Measurements from ENCODE around the gene SETD6.

Gene SETD6

DNA sequence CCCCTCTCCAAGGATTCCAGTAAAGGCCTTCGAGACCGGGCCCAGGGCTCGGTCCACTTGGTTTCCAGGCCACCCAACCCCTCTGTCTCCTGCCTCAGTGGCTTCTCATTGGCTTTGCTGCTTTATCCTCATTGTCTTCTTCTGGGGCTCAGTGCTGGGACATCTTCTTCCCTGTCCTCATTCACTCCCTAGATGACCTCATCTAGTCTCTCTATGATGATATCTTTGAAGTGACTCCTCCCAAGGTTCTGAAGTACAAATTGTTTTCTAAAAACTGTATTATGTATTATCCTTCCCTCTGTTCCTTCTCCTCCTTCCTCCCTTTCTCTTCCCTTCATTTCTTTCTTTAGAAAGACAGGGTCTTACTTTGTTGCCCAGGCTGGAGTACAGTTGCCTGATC, 42.5 kb upstream of the SETD6 start:
- no peak for DNase-seq (ENCODE audit: low read depth, low spot score)
- ChIA-PET POLR2A (no interaction called here), CTCF (interaction anchor here (1.3 to 2.3 kb wide), 3 partner anchors 12 to 136 kb away, joined by 5 to 9 read pairs (median 5); no protein-coding TSS in a partner anchor)
- TF ChIP-seq, protein P1, sequence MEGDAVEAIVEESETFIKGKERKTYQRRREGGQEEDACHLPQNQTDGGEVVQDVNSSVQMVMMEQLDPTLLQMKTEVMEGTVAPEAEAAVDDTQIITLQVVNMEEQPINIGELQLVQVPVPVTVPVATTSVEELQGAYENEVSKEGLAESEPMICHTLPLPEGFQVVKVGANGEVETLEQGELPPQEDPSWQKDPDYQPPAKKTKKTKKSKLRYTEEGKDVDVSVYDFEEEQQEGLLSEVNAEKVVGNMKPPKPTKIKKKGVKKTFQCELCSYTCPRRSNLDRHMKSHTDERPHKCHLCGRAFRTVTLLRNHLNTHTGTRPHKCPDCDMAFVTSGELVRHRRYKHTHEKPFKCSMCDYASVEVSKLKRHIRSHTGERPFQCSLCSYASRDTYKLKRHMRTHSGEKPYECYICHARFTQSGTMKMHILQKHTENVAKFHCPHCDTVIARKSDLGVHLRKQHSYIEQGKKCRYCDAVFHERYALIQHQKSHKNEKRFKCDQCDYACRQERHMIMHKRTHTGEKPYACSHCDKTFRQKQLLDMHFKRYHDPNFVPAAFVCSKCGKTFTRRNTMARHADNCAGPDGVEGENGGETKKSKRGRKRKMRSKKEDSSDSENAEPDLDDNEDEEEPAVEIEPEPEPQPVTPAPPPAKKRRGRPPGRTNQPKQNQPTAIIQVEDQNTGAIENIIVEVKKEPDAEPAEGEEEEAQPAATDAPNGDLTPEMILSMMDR (IDR thresholded peaks at IDR 0.05; ENCODE audit: insufficient read depth, low read length, missing control alignments), result no peak
- no peak overlapping the region for H3K4me3 ChIP-seq (ENCODE audit: low read depth, low read length)

DNA sequence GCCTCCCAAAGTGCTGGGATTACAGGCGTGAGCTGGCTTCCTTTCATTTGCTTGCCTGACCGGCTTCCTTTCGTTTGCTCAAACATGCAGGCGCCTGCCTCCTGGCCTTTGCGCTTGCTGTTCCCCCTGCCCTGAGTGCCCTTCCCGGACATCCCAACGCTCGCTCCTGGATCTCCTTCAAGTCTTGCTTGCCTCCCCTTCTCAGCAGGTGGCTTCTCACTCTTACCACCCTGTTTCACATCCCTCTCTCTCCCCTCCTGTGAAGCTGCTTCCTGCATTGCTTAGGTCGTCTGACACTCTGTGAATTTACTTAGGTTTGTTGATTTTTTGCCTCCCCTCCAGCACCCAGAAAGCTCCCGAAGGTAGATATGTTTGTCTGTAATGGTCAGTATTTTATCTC, 41.0 kb upstream of the SETD6 start:
- H3K4me3 ChIP-seq (ENCODE audit: low read depth, low read length), result no peak overlapping the region
- no peak for DNase-seq (ENCODE audit: low read depth, low spot score)
- ChIA-PET POLR2A (no interaction called here), CTCF (interaction anchor here (1.8 to 3.6 kb wide), 2 partner anchors 14 to 138 kb away, joined by 10 to 22 read pairs; no protein-coding TSS in a partner anchor)
- TF ChIP-seq, protein P1 (IDR thresholded peaks at IDR 0.05; ENCODE audit: insufficient read depth, low read length, missing control alignments), result no peak

DNA sequence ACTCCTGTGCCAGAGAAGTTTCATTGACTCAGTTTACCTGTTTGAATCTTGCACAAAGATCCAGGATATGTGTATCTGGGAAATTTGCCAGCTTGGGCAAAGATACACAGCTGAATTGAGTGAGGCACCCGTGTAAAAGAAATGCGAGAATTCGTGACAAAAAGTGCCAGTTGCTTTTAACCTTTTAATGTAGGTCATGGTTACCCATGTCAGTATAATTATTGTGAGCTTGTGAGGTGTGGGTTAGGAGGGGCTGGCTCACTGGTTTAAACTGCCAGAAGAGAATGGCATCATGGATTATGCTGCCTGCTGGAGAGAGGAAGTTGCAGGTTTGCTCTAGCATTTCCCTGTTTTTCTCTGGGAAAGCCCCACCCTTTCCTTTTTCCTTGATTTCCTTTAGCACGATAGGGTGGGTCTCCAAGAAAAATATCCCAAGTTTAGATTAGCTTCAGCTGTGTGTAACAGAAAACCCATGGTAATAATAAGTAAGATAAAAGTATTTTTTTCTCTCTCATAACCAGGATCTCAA, 40.2 kb upstream of the SETD6 start:
- POLR2A ChIA-PET, result no interaction called here
- no peak overlapping the region for H3K4me3 ChIP-seq (ENCODE audit: low read depth, low read length)
- CTCF ChIA-PET, result interaction anchor here (1.3 to 3.6 kb wide), 2 partner anchors 13 to 139 kb away, joined by 4 to 22 read pairs; no protein-coding TSS in a partner anchor
- DNase-seq (ENCODE audit: low read depth, low spot score), result no peak
- TF ChIP-seq, protein P1 (IDR thresholded peaks at IDR 0.05; ENCODE audit: insufficient read depth, low read length, missing control alignments), result no peak

- ChIA-PET CTCF (interaction anchor here (1.0 to 3.6 kb wide), 2 partner anchors 12 to 18 kb away, joined by 4 to 22 read pairs; no protein-coding TSS in a partner anchor), POLR2A (no interaction called here)
- TF ChIP-seq, protein P1 (IDR thresholded peaks at IDR 0.05; ENCODE audit: insufficient read depth, low read length, missing control alignments), result no peak
These were observed 38.5 kb upstream of the SETD6 start for GRCh38 chr16:58476791-58477190.

GRCh38 chr16:58478427-58478826, 36.9 kb upstream of the SETD6 start:
- ChIA-PET CTCF (interaction anchor here (1.6 kb wide), 1 partner anchor 141 kb away, joined by 9 read pairs; no protein-coding TSS in a partner anchor), POLR2A (no interaction called here)
- DNase-seq (ENCODE audit: low read depth, low spot score), result no peak
- H3K4me3 ChIP-seq (ENCODE audit: low read depth, low read length), result no peak overlapping the region
- TF ChIP-seq, protein P1 (IDR thresholded peaks at IDR 0.05; ENCODE audit: insufficient read depth, low read length, missing control alignments), result no peak

More at GRCh38 chr16:58476791-58477190, 38.5 kb upstream of the SETD6 start:
- H3K4me3 ChIP-seq (ENCODE audit: low read depth, low read length), result no peak overlapping the region
- DNase-seq (ENCODE audit: low read depth, low spot score), result no peak

DNA sequence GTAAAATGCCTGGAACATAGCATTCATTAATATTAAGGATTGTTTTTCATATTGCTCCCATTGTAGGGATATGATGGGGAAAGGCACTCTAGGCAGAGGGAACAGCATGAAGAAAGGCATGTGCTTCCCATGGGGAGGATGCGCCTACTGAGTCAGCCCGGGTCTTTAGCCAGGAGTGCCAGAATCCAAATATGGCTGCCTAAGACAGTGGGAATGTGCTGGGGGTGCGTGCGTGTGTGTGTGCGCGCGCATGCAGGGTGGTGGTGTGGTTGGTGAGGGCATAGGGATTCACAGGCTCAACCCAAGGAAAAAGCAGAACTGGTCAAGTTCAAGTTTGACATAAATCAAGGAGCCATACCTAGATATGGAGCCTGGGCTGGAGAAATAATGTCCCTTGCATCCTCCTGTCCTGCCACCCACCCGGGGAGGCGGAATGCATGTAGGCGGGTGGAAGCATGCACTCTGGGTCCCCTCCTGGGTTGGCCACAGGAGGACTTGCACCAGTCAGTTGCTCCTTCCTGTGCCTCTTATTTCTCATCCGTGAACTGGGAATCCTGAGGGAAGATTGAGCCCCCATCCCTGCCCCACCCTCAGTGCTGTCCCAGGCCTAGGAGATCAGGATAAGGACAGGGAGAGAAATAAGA, 34.0 kb upstream of the SETD6 start:
- CTCF ChIA-PET, result interaction anchor here (1.2 kb wide), 1 partner anchor 144 kb away, joined by 4 read pairs; no protein-coding TSS in a partner anchor

More for the DNA sequence above, 34.0 kb upstream of the SETD6 start:
- no peak overlapping the region for H3K4me3 ChIP-seq (ENCODE audit: low read depth, low read length)
- TF ChIP-seq, protein P1 (IDR thresholded peaks at IDR 0.05; ENCODE audit: insufficient read depth, low read length, missing control alignments), result no peak
- POLR2A ChIA-PET, result no interaction called here
- no peak for DNase-seq (ENCODE audit: low read depth, low spot score)

All from AG04449 (cell line).